HepG2 (cell line): Measurements from ENCODE around the gene CAPS. TPM values are rescaled to one million over a fixed set of nuclear protein-coding genes. Genes with fewer than 3 reads are reported as not detected.
"Not testable (repeated sequence)": the region's sequence is repeated elsewhere in the genome, so short reads cannot be mapped to it uniquely, and the experiment has no call there.

Source experiments
- ATAC-seq: fragments of 200-7000 bp; cut with Tn5 transposase; 3 replicates; pipeline ENCODE4 v1.9.1; 2020; ENCODE audit warnings: mild to moderate bottlenecking, moderate library complexity
- BruUV-seq: library from RNA; stranded (reverse); fragments of 400-500 nt; replicated peaks from 2 replicates; lab custom pipeline; 2021; lab: Mats Ljungman, UMichigan
- CTCF ChIA-PET: fragments of 300-600 bp; formaldehyde crosslinking; extraction: SDS; loops from one replicate; lab custom pipeline; 2021; ENCODE audit warnings: low total read pairs, inconsistent platforms, low intra/inter-chr PET ratio; lab: Yijun Ruan, JAX
- POLR2A ChIA-PET: fragments of 350-600 bp; sonication (Branson Sonifier 250); formaldehyde crosslinking; loops from one replicate; lab custom pipeline; 2020; ENCODE audit warnings: antibody characterized with exemption, inconsistent platforms; lab: Yijun Ruan, JAX
- DNase-seq: peaks from one replicate; pipeline ENCODE4 v3.0.0-alpha.2; 2015; ENCODE audit warnings: low spot score
- FAIRE-seq: peaks from 3 replicates; lab custom pipeline; 2011; peaks lifted over from hg19 to GRCh38; lab: Jason Lieb, UNC
- H2AFZ ChIP-seq: one replicate; pipeline ENCODE4 v1.6.1; 2011; ENCODE audit warnings: low read length, inconsistent platforms
- H3K27ac ChIP-seq: fragments of 300-600 bp; 3 replicates; pipeline ENCODE4 v1.8.0; 2011; ENCODE audit warnings: mixed run types, mild to moderate bottlenecking, mixed read lengths, low read length, inconsistent platforms; ENCODE audit not compliant: insufficient read depth; ENCODE audit errors: extremely low read length
- H3K27me3 ChIP-seq, 2 experiments: fragments of 200-600 bp in 1 of 2; 2 replicates in 1 of 2; 3 replicates in 1 of 2; pipeline versions ENCODE4 v1.6.0 to v1.8.0; 2011; ENCODE audit warnings: low read length in 2 of 2, mild to moderate bottlenecking in 2 of 2, moderate library complexity in 2 of 2, inconsistent platforms in 1 of 2; ENCODE audit not compliant: insufficient read depth in 2 of 2, control insufficient read depth in 1 of 2
- H3K36me3 ChIP-seq, 2 experiments: fragments of 200-600 bp in 1 of 2; replicated peaks in 1 of 2; 2 replicates in 1 of 2; 3 replicates in 1 of 2; pipeline versions ENCODE4 v1.5.1 to v1.8.0; 2011; ENCODE audit warnings: low read length in 2 of 2, inconsistent platforms in 1 of 2; ENCODE audit not compliant: insufficient read depth in 2 of 2, control insufficient read depth in 1 of 2
- H3K4me1 ChIP-seq: 2 replicates; pipeline ENCODE4 v1.5.1; 2012; ENCODE audit warnings: low read length, inconsistent platforms; ENCODE audit not compliant: insufficient read depth
- H3K4me2 ChIP-seq: 2 replicates; pipeline ENCODE4 v1.6.0; 2011; ENCODE audit warnings: low read depth, low read length, inconsistent platforms
- H3K4me3 ChIP-seq, 3 experiments: fragments of 200-600 bp in 1 of 3; sonication (generic), shearing (Covaris generic) in 1 of 3; replicated peaks in 1 of 3; 2 replicates each; pipeline ENCODE4 v1.5.1; 2011 to 2016; ENCODE audit warnings: low read length in 3 of 3, inconsistent platforms in 2 of 3, low read depth in 2 of 3, mild to moderate bottlenecking in 2 of 3, control low read depth in 1 of 3, mixed read lengths in 1 of 3; ENCODE audit not compliant: insufficient read depth in 1 of 3
- H3K79me2 ChIP-seq: one replicate; pipeline ENCODE4 v1.6.1; 2011; ENCODE audit warnings: low read length, inconsistent platforms; ENCODE audit not compliant: insufficient read depth
- H3K9ac ChIP-seq: 2 replicates; pipeline ENCODE4 v1.6.0; 2011; ENCODE audit warnings: mild to moderate bottlenecking, low read depth, low read length, inconsistent platforms; ENCODE audit not compliant: insufficient read depth
- H3K9me3 ChIP-seq: 2 replicates; pipeline ENCODE4 v1.5.1; 2012; ENCODE audit warnings: mild to moderate bottlenecking, low read length
- H4K20me1 ChIP-seq: 2 replicates; pipeline ENCODE4 v1.6.0; 2011; ENCODE audit warnings: inconsistent platforms, mild to moderate bottlenecking, low read length, moderate library complexity; ENCODE audit not compliant: insufficient read depth
- MAF1 ChIP-seq: sonication (generic); formaldehyde crosslinking; IDR thresholded peaks from 2 replicates; pipeline ENCODE4 v1.5.0; 2020; ENCODE audit warnings: missing genetic modification reagents, borderline replicate concordance
- NAIF1 ChIP-seq: sonication (generic); formaldehyde crosslinking; IDR thresholded peaks from 2 replicates; pipeline ENCODE4 v1.5.0; 2020; ENCODE audit warnings: mild to moderate bottlenecking, missing genetic modification reagents, borderline replicate concordance
- SALL2 ChIP-seq: sonication (generic); formaldehyde crosslinking; IDR thresholded peaks from 2 replicates; pipeline ENCODE4 v1.8.1; 2023; ENCODE audit warnings: mild to moderate bottlenecking, missing genetic modification reagents, inconsistent platforms
- ZNF879 ChIP-seq: sonication (generic); formaldehyde crosslinking; IDR thresholded peaks from 2 replicates; pipeline ENCODE4 v1.8.1; 2023; ENCODE audit warnings: missing genetic modification reagents
- WGBS: methylation state at CpG from one replicate; pipeline ENCODE4 v1.1.6; 2017; ENCODE audit warnings: low lambda C conversion rate; 5-methylcytosine and 5-hydroxymethylcytosine counted together
- in situ Hi-C: cut with HindIII; loops from 2 replicates; pipeline ENCODE4 v1.10.0; 2017; ENCODE audit warnings: low pct_unique_long_range_greater_than_20kb; ENCODE audit not compliant: extremely low pct_ligation_motif_present
- intact Hi-C: fragments of 100-400 bp; cut with micrococcal nuclease; formaldehyde crosslinking; loops from one replicate; pipeline ENCODE4 v1.10.0; 2022; ENCODE audit not compliant: unreplicated experiment
- polyA plus RNA-seq, 8 experiments: library from polyadenylated mRNA; depleted of rRNA in 3 of 8; stranded (reverse) in 7 of 8; unstranded in 1 of 8; fragments of >200 nt; fragmentation: Illumina TruSeq in 4 of 8; extraction: Trizol in 4 of 8; gene quantifications; 2 replicates each; pipeline versions ENCODE4 v1.2.1 to v1.2.3, GENCODE V29; 2011 to 2016; ENCODE audit warnings: low read depth in 4 of 8, missing spikeins in 1 of 8, mixed read lengths in 1 of 8; ENCODE audit not compliant: insufficient read depth in 1 of 8
- total RNA-seq, 5 experiments: library from RNA; depleted of rRNA; stranded (reverse); fragments of >200 nt; fragmentation: Illumina TruSeq; extraction: Trizol; gene quantifications; 2 replicates each; pipeline ENCODE4 v1.2.3, GENCODE V29; 2016; ENCODE audit warnings: low read depth in 1 of 5
- TF ChIP-seq, protein P1 (sequence below): sonication (generic); formaldehyde crosslinking; IDR thresholded peaks from 2 replicates; pipeline ENCODE4 v1.5.0; 2020; ENCODE audit warnings: mild to moderate bottlenecking, missing genetic modification reagents
- TF ChIP-seq, protein P2 (sequence below): sonication (generic); formaldehyde crosslinking; IDR thresholded peaks from 2 replicates; pipeline ENCODE4 v1.8.1; 2023; ENCODE audit warnings: missing genetic modification reagents, inconsistent platforms, borderline replicate concordance
- TF ChIP-seq, protein P3 (sequence below): sonication (generic); formaldehyde crosslinking; IDR thresholded peaks from 2 replicates; pipeline ENCODE4 v1.5.1; 2020; ENCODE audit warnings: missing genetic modification reagents, mild to moderate bottlenecking, borderline replicate concordance

CAPS gene
- total and polyA plus RNA-seq, 2 of the 13 experiments (the other 11 are each of a cell fraction or from before 2014, with no cell fraction given) = 3.1 TPM

DNA sequence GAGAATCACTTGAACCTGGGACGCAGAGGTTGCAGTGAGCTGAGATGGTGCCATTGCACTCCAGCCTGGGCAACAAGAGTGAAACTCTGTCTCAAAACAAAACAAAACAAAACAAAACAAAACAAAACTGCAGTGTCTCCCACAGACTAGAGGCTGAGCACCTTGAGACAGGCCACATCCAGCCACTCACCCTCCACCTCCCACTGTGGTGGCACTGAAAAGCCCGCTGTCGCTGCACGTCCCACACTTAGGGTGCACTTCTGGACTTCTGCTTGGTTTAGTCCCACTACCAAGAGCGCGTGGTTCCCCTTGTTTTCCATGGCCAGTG is 47.6 kb downstream of the CAPS start:
- 0 out of 2 replicates have a peak, but pooled peaks have one; percentile 56 for TF ChIP-seq MAF1 (CRISPR knock-in tag)
- TF ChIP-seq, protein P1, sequence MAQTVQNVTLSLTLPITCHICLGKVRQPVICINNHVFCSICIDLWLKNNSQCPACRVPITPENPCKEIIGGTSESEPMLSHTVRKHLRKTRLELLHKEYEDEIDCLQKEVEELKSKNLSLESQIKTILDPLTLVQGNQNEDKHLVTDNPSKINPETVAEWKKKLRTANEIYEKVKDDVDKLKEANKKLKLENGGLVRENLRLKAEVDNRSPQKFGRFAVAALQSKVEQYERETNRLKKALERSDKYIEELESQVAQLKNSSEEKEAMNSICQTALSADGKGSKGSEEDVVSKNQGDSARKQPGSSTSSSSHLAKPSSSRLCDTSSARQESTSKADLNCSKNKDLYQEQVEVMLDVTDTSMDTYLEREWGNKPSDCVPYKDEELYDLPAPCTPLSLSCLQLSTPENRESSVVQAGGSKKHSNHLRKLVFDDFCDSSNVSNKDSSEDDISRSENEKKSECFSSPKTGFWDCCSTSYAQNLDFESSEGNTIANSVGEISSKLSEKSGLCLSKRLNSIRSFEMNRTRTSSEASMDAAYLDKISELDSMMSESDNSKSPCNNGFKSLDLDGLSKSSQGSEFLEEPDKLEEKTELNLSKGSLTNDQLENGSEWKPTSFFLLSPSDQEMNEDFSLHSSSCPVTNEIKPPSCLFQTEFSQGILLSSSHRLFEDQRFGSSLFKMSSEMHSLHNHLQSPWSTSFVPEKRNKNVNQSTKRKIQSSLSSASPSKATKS (CRISPR knock-in tag) = peak; percentile 9; the same call in 1 of the 2 replicates
- 0 out of 2 replicates have a peak, but pooled peaks have one; percentile 66 for TF ChIP-seq SALL2
- TF ChIP-seq, protein P2, sequence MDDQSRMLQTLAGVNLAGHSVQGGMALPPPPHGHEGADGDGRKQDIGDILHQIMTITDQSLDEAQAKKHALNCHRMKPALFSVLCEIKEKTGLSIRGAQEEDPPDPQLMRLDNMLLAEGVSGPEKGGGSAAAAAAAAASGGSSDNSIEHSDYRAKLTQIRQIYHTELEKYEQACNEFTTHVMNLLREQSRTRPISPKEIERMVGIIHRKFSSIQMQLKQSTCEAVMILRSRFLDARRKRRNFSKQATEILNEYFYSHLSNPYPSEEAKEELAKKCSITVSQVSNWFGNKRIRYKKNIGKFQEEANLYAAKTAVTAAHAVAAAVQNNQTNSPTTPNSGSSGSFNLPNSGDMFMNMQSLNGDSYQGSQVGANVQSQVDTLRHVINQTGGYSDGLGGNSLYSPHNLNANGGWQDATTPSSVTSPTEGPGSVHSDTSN (CRISPR knock-in tag) = peak; percentile 36; the same call in 1 of the 2 replicates
- TF ChIP-seq NAIF1 (CRISPR knock-in tag) = 0 out of 2 replicates have a peak, but pooled peaks have one; percentile 1
- TF ChIP-seq, protein P3, sequence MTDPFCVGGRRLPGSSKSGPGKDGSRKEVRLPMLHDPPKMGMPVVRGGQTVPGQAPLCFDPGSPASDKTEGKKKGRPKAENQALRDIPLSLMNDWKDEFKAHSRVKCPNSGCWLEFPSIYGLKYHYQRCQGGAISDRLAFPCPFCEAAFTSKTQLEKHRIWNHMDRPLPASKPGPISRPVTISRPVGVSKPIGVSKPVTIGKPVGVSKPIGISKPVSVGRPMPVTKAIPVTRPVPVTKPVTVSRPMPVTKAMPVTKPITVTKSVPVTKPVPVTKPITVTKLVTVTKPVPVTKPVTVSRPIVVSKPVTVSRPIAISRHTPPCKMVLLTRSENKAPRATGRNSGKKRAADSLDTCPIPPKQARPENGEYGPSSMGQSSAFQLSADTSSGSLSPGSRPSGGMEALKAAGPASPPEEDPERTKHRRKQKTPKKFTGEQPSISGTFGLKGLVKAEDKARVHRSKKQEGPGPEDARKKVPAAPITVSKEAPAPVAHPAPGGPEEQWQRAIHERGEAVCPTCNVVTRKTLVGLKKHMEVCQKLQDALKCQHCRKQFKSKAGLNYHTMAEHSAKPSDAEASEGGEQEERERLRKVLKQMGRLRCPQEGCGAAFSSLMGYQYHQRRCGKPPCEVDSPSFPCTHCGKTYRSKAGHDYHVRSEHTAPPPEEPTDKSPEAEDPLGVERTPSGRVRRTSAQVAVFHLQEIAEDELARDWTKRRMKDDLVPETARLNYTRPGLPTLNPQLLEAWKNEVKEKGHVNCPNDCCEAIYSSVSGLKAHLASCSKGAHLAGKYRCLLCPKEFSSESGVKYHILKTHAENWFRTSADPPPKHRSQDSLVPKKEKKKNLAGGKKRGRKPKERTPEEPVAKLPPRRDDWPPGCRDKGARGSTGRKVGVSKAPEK (CRISPR knock-in tag) = 0 out of 2 replicates have a peak, but pooled peaks have one; percentile 65
- TF ChIP-seq ZNF879 (CRISPR knock-in tag) = 0 out of 2 replicates have a peak, but pooled peaks have one; percentile 10
- CTCF ChIA-PET = interaction anchor here (1.6 kb wide), 1 partner anchor 26 kb away, joined by 5 read pairs; no protein-coding TSS in a partner anchor
- H4K20me1 ChIP-seq = not testable (repeated sequence)

More for the DNA sequence above, 47.6 kb downstream of the CAPS start:
- intact Hi-C loops, FAIRE-seq, H3K9me3 ChIP-seq, in situ Hi-C loops, H3K27me3 ChIP-seq, BruUV-seq, ATAC-seq, H2AFZ ChIP-seq, DNase-seq: not testable (repeated sequence)
- Histone ChIP-seq H3K36me3 (peaks cover 10 to 17% of the 10 kb centered on the region in 2 experiments), H3K4me2 (peak overlapping the region; percentile 87), H3K4me3 (peak overlapping the region in 2 of 3 experiments; percentile 41 to 68; a peak in 4 of 6 replicates), H3K79me2 (peaks cover 93% of the 10 kb centered on the region), H3K27ac (peak overlapping the region; percentile 95), H3K9ac (peak overlapping the region; percentile 73), H3K4me1 (peaks cover 99% of the 10 kb centered on the region)
- 15% methylated on average over 5 of the region's 6 CpGs for WGBS
- POLR2A ChIA-PET = interaction anchor here (1.0 to 2.4 kb wide), 8 partner anchors 10 to 58 kb away, joined by 3 to 30 read pairs (median 8); partner anchors contain the start of genes NDUFA11 and RANBP3
